Transverse colon (tissue), 4 donors: ENCODE results near the gene CPZ. TPM values are rescaled to one million over a fixed set of nuclear protein-coding genes. Genes with fewer than 3 reads are reported as not detected.

ENCODE experiments used
- DNase-seq: peaks from one replicate; pipeline ENCODE4 v3.0.0-alpha.2; 2019
- H3K27ac ChIP-seq, 4 donors: fragments of 200-600 bp; sonication (generic); 2 replicates each; pipeline ENCODE4 v1.5.1; 2016 to 2018; ENCODE audit warnings: inconsistent platforms in 4 of 4
- H3K27me3 ChIP-seq: fragments of 200-600 bp; sonication (generic); 2 replicates; pipeline ENCODE4 v1.5.1; 2017; ENCODE audit warnings: inconsistent platforms
- H3K36me3 ChIP-seq, 4 donors: fragments of 200-600 bp; sonication (generic); 2 replicates each; pipeline ENCODE4 v1.5.1; 2017 to 2019; ENCODE audit warnings: inconsistent platforms in 4 of 4
- H3K4me1 ChIP-seq, 4 donors: fragments of 200-600 bp; sonication (generic); 2 replicates each; pipeline ENCODE4 v1.5.1; 2017 to 2020; ENCODE audit warnings: inconsistent platforms in 4 of 4
- H3K4me3 ChIP-seq, 4 donors: fragments of 200-600 bp; sonication (generic); 1 replicate in 1 of 4; 2 replicates in 3 of 4; pipeline versions ENCODE4 v1.5.1 to v1.6.1; 2017 to 2019; ENCODE audit warnings: inconsistent platforms in 4 of 4
- H3K9me3 ChIP-seq, 2 donors: fragments of 200-600 bp; sonication (generic); 2 replicates each; pipeline ENCODE4 v1.5.1; 2017 to 2019; ENCODE audit warnings: inconsistent platforms in 2 of 2
- CTCF ChIP-seq, 5 experiments: fragments of 200-600 bp in 3 of 5; fragments of 450-650 bp in 2 of 5; sonication (generic) in 3 of 5; IDR thresholded peaks; 1 replicate in 2 of 5; 2 replicates in 3 of 5; pipeline ENCODE4 v1.5.1; 2016 to 2017; ENCODE audit warnings: antibody characterized with exemption in 5 of 5, inconsistent platforms in 3 of 5, mild to moderate bottlenecking in 2 of 5, moderate library complexity in 1 of 5
- EP300 ChIP-seq: sonication (generic); formaldehyde crosslinking; IDR thresholded peaks from one replicate; pipeline ENCODE4 v1.6.1; 2017; ENCODE audit warnings: antibody characterized with exemption, low read depth
- POLR2A ChIP-seq: fragments of 450-650 bp; IDR thresholded peaks from one replicate; pipeline ENCODE4 v1.6.1; 2016; ENCODE audit warnings: antibody characterized with exemption, mild to moderate bottlenecking, moderate library complexity
- POLR2AphosphoS5 ChIP-seq, 3 donors: sonication (generic); formaldehyde crosslinking; IDR thresholded peaks; one replicate each; pipeline ENCODE4 v1.6.1; 2016; ENCODE audit warnings: antibody characterized with exemption in 3 of 3
- WGBS, 2 donors: methylation state at CpG; one replicate each; pipeline ENCODE4 v1.1.5; 2018; ENCODE audit warnings: low coverage in 1 of 2; 5-methylcytosine and 5-hydroxymethylcytosine counted together
- in situ Hi-C, 4 donors: fragments of 200-750 bp; cut with MboI; loops; one replicate each; pipeline versions ENCODE4 v1.15.0 to v1.15.1; 2017; ENCODE audit warnings: low sequenced_read_pairs in 3 of 4, low pct_ligation_motif_present in 1 of 4, low pct_unique_long_range_greater_than_20kb in 1 of 4
- intact Hi-C: fragments of 100-400 bp; cut with DNase I; formaldehyde crosslinking; loops from one replicate; pipeline ENCODE4 v1.15.1; 2023; ENCODE audit warnings: low total_unique reads
- total RNA-seq, 4 donors: library from RNA; depleted of rRNA; stranded (reverse); fragments of >200 nt; gene quantifications; one replicate each; pipeline ENCODE4 v1.1.0, GENCODE V29; 2016

The CPZ gene
- total RNA-seq, 4 donors from 2014 or later = 0.96 to 2.1 TPM; not detected in 2

- no peaks in the 10 kb centered on the region for H3K9me3 ChIP-seq
- H3K4me3 ChIP-seq = no peak overlapping the region
- H3K4me1 ChIP-seq = no peaks in the 10 kb centered on the region
- no peak for TF ChIP-seq POLR2AphosphoS5 (IDR thresholded peaks at IDR 0.05)
- TF ChIP-seq POLR2A = no peak
- intact Hi-C loops = no loop called here
- DNase-seq = no peak
- no peak overlapping the region for H3K27ac ChIP-seq
- in situ Hi-C loops = no loop called here
- WGBS, 2 donors = 44 to 71% methylated on average over 5 to 21 of the region's 21 CpGs
- H3K36me3 ChIP-seq = no peaks in the 10 kb centered on the region
- H3K27me3 ChIP-seq = no peaks in the 10 kb centered on the region
Observed at GRCh38 chr4:8557151-8558076, 35.2 kb upstream of the CPZ start.

GRCh38 chr4:8558080-8558960 lies 34.2 kb upstream of the CPZ start:
- DNase-seq = no peak
- TF ChIP-seq POLR2A (no peak), POLR2AphosphoS5 (IDR thresholded peaks at IDR 0.05) (no peak), EP300 (no peak), CTCF (IDR thresholded peaks at IDR 0.05) (no peak)
- intact Hi-C loops = no loop called here
- no peak overlapping the region for H3K4me3 ChIP-seq
- H3K9me3 ChIP-seq = no peaks in the 10 kb centered on the region
- in situ Hi-C loops = no loop called here
- H3K4me1 ChIP-seq = no peaks in the 10 kb centered on the region
- H3K27me3 ChIP-seq = no peaks in the 10 kb centered on the region
- WGBS, 2 donors = 87% methylated on average over 19 of the region's 21 CpGs; no CpG with 5 or more reads in 1 of the 2 donors
- H3K27ac ChIP-seq = no peak overlapping the region
- no peaks in the 10 kb centered on the region for H3K36me3 ChIP-seq

- in situ Hi-C loops = no loop called here
- Histone ChIP-seq H3K27me3 (no peaks in the 10 kb centered on the region), H3K4me3 (no peak overlapping the region), H3K4me1 (no peaks in the 10 kb centered on the region), H3K27ac (no peak overlapping the region), H3K36me3 (no peaks in the 10 kb centered on the region), H3K9me3 (no peaks in the 10 kb centered on the region)
- intact Hi-C loops = no loop called here
- TF ChIP-seq CTCF (IDR thresholded peaks at IDR 0.05) (no peak), EP300 (no peak), POLR2A (no peak), POLR2AphosphoS5 (IDR thresholded peaks at IDR 0.05) (no peak)
- 85% methylated on average over 11 of the region's 11 CpGs; no CpG with 5 or more reads in 1 of the 2 donors for WGBS, 2 donors
- DNase-seq = no peak
Observed at GRCh38 chr4:8559011-8559410, 33.6 kb upstream of the CPZ start.

- Histone ChIP-seq H3K4me3 (no peak overlapping the region), H3K4me1 (no peaks in the 10 kb centered on the region), H3K27ac (no peak overlapping the region), H3K36me3 (no peaks in the 10 kb centered on the region), H3K9me3 (no peaks in the 10 kb centered on the region), H3K27me3 (no peaks in the 10 kb centered on the region)
- 13 to 73% methylated on average over 1 to 12 of the region's 12 CpGs for WGBS, 2 donors
- no peak for TF ChIP-seq POLR2AphosphoS5 (IDR thresholded peaks at IDR 0.05)
- TF ChIP-seq CTCF (IDR thresholded peaks at IDR 0.05) = no peak
- no peak for TF ChIP-seq POLR2A
- DNase-seq = no peak
- intact Hi-C loops (no loop called here), in situ Hi-C loops (no loop called here)
Observed at GRCh38 chr4:8559524-8560264, 32.9 kb upstream of the CPZ start.
